ENCODE measurements around the gene SMIM21.

DNA sequence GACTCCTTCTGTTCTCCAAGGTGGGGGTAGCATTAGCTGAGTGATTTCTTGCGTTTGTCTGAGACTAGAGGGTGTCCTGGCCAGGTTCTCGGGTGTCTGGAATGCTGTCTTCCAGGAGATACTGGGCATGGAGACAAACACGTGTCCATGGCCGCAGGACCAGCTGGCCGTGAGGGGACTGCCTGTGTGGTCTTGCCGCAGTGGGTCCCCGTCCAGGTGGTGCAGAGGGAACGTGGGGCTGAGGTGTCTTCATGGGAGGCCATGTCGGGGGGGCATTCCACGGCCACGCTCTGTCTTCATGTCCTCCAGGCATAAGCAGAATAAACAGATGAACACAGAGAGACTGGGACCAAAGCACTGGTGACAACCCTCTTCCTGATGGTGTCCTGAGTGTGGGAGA, 66.6 kb downstream of the SMIM21 start:
- TF ChIP-seq, protein P1, sequence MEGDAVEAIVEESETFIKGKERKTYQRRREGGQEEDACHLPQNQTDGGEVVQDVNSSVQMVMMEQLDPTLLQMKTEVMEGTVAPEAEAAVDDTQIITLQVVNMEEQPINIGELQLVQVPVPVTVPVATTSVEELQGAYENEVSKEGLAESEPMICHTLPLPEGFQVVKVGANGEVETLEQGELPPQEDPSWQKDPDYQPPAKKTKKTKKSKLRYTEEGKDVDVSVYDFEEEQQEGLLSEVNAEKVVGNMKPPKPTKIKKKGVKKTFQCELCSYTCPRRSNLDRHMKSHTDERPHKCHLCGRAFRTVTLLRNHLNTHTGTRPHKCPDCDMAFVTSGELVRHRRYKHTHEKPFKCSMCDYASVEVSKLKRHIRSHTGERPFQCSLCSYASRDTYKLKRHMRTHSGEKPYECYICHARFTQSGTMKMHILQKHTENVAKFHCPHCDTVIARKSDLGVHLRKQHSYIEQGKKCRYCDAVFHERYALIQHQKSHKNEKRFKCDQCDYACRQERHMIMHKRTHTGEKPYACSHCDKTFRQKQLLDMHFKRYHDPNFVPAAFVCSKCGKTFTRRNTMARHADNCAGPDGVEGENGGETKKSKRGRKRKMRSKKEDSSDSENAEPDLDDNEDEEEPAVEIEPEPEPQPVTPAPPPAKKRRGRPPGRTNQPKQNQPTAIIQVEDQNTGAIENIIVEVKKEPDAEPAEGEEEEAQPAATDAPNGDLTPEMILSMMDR (conservative IDR thresholded peaks at IDR 0.05; ENCODE audit: low read depth, low read length) = no peak
- TF ChIP-seq EZH2phosphoT487 (IDR thresholded peaks at IDR 0.05; ENCODE audit: borderline replicate concordance, low read length) (no peak), EZH2 (IDR thresholded peaks at IDR 0.05; ENCODE audit: low read length, unreplicated experiment) (no peak)
